GM21723 (cell line): ENCODE data around the gene PAOX.
"Not testable (repeated sequence)": the region's sequence is repeated elsewhere in the genome, so short reads cannot be mapped to it uniquely, and the experiment has no call there.

ENCODE experiments used
- ATAC-seq: cut with Tn5 transposase; IDR thresholded peaks from one replicate; pipeline ENCODE4 v1.9.1; 2021; ENCODE audit warnings: mild to moderate bottlenecking, moderate library complexity; ENCODE audit not compliant: unreplicated experiment

Gene PAOX

DNA sequence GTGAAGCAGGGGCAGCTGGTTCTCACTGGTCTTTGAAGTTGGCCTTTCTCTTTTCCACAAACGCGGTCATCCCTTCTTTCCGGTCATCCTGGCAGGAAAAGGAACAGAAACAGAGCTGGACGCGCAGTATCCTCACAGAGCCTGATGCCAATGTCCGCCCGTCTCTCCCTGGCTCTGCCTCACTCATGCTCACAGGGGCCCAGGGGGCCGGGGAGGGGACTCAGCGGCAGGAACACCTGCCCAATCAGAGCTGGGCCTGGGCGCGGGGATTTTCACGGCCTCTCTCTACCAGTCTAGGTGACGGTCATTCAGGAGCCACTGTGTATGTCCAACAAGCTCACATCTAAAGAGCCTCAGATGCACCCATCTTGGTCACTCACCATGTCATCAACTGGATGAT is 16.2 kb upstream of the PAOX start:
- no peak for ATAC-seq

DNA sequence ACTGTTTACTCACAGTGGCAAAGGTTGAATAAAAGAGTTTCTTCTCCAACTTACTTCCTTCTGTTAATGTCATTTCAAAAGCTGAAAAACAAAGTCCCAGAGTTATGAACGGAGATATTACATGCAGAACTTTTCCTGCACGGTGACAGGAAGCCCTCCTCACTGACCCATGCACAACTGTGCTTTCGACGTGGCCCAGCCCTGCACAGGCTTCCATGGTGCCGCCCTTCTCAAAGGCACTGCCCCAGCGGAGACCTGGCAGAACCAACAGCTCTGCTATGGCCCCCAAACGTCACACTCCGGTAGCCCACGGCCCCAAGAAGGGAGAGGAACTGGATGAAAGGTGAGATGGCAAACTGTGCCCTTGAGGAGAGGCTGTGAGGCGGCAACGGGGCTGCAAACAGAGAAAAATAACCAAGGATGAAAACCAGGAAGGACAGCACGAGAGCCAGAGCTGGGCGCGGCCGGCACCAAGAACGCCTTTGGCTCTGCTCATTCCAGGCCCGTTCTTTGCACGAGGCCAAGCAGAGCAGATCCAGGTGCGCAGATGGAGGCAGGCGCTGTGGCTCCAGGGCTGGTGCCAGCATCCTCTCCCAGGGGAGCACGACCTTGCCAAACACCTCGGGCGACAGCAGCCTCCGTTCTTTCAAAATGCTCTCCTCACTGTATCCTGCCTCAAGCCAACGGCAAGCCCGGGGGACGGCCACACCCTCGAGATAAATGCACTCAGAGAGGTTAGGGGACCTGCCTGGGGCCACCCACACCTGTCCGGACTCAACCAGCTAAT is 14.2 kb upstream of the PAOX start:
- no peak for ATAC-seq

DNA sequence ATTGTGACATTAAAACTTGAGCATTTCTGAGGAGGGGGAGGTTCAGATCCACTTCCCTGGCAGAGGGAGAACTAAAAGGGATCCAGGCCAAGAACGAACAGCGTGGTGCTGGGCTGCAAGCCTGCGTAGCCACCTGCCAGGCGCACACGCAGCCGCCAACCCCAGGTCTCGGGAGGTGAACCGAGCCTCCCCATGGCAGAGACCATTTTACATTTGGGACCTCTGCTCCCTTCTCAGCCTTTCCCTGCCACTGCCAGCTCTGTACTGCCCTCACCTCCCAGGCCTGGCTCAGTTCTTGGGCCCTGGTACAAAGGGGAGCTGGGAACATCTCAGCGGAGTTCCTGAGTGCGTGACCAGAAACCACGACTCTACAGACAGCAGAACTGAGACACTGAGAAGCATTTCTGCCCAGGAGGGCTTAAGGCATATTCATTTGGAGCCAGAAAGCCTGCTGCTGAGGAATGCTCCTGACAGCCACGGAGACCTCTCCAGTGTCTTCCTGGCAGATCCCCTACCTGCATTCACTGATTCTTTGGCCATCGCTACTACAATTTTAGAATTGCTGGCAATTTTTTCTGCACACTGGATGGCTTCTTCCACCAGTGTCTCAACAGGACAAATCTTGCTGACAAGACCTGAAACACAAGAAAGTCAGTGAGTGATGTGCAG is 13.5 kb upstream of the PAOX start:
- no peak for ATAC-seq

DNA sequence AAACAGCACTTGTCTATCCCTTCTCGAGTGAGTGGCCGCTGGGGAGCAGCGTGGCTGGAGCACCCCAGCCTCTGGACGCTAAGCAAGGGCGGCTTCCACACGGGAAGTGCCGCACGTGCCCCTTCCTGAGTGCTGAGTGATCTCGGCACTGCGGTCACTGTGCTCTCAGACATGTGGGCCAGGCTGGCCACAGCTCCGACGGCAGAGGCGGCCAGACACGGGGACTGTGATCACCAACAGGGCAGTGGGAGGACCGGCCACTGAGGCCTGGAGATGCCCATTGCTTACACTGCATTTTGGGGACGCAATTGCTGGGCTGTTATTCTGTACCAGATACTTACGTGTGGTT is 13.0 kb upstream of the PAOX start:
- no peak for ATAC-seq

GRCh38 chr10:133366751-133367150 is 12.3 kb upstream of the PAOX start:
- no peak for ATAC-seq

GRCh38 chr10:133367461-133367860 is 11.6 kb upstream of the PAOX start:
- not testable (repeated sequence) for ATAC-seq

GRCh38 chr10:133368153-133368552 is 10.9 kb upstream of the PAOX start:
- ATAC-seq: no peak

GRCh38 chr10:133370030-133370786 is 8.9 kb upstream of the PAOX start:
- ATAC-seq: no peak

GRCh38 chr10:133372507-133372906 is 6.6 kb upstream of the PAOX start:
- ATAC-seq: no peak

GRCh38 chr10:133373174-133374090 is 5.6 kb upstream of the PAOX start, which contains the start of gene ECHS1:
Gene ECHS1 (minus strand): TSS chr10:133373354. CDS start chr10:133373333, 21 bp downstream.
- ATAC-seq: peak; percentile 97

GRCh38 chr10:133375357-133376115 is 3.5 kb upstream of the PAOX start:
- ATAC-seq: no peak

DNA sequence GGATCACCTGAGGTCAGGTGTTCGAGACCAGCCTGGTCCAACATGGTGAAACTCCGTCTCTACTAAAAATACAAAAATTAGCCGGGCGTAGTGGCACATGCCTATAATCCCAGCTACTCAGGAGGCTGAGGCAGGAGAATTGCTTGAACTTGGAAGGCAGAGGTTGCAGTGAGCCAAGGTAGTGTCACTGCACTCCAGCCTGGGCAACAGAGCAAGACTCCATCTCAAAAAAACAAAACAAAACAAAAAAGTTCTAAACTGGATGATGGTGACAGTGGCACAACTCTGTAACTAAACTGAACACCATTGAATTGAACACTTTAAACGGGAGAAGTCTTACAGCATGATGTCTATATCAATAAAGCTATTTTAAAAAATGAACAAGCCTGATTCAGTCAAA is 2.9 kb upstream of the PAOX start:
- ATAC-seq: not testable (repeated sequence)

GRCh38 chr10:133377025-133377817 is 1.8 kb upstream of the PAOX start:
- no peak for ATAC-seq

GRCh38 chr10:133377818-133378250 is 1.2 kb upstream of the PAOX start:
- ATAC-seq: no peak

- peak; percentile 42 for ATAC-seq
Observed at GRCh38 chr10:133378251-133379096, 588 bp upstream of the PAOX start.

GRCh38 chr10:133379801-133380666 is 972 bp downstream of the PAOX start:
- ATAC-seq: peak; percentile 14

DNA sequence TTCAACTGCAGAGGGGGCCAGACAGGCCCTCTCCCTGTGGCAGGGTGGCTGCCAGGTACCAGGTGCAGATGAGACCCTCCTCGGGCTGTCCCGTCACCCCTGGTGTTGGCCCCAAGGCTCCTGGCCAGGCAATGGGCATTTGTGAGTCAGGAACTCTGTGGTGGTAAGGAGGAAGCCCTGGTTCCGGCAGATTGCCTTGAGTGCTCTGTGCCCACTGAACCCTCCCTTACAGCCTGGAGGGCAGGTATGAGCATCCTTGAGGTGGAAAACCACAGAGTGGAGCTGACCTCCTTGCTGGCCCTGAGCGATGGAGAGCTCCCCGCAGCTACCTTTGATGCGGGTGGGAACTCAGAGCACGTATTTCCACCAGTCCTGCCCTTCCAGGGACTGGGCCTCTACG is 2.0 kb downstream of the PAOX start:
- no peak for ATAC-seq
